ENCODE measurements around the gene CHAC1.

The CHAC1 gene

GRCh38 chr15:40991355-40991754 is 38.1 kb downstream of the CHAC1 start:
- Histone ChIP-seq H2AFZ (ENCODE audit: low read depth) (no peak overlapping the region), H3K4me2 (no peak overlapping the region), H3K79me2 (ENCODE audit: insufficient read depth, low read depth) (no peaks in the 10 kb centered on the region), H3K36me3 (ENCODE audit: insufficient read depth) (0 out of 2 replicates have a peak, but pooled peaks cover 2% of the 10 kb centered on the region), H3K27me3 (ENCODE audit: insufficient read depth, low read depth) (no peaks in the 10 kb centered on the region), H3K9ac (no peak overlapping the region), H3K4me3 (IDR thresholded peaks at IDR 0.05; ENCODE audit: insufficient read depth, low read depth, low read length) (no peak overlapping the region), H4K20me1 (ENCODE audit: insufficient read depth) (no peaks in the 10 kb centered on the region), H3K4me1 (ENCODE audit: low read depth, poor library complexity, severe bottlenecking) (peaks cover 4% of the 10 kb centered on the region), H3K27ac (no peak overlapping the region)
- no peak for TF ChIP-seq CTCF (conservative IDR thresholded peaks at IDR 0.05; ENCODE audit: low read depth, low read length)

GRCh38 chr15:40992241-40992741 is 39.0 kb downstream of the CHAC1 start:
- Histone ChIP-seq H3K4me3 (IDR thresholded peaks at IDR 0.05; ENCODE audit: insufficient read depth, low read depth, low read length) (no peak overlapping the region), H3K4me2 (no peak overlapping the region), H3K4me1 (ENCODE audit: low read depth, poor library complexity, severe bottlenecking) (peaks cover 4% of the 10 kb centered on the region), H4K20me1 (ENCODE audit: insufficient read depth) (no peaks in the 10 kb centered on the region), H2AFZ (ENCODE audit: low read depth) (no peak overlapping the region), H3K9ac (no peak overlapping the region), H3K36me3 (ENCODE audit: insufficient read depth) (no peaks in the 10 kb centered on the region), H3K27me3 (ENCODE audit: insufficient read depth, low read depth) (no peaks in the 10 kb centered on the region), H3K27ac (no peak overlapping the region), H3K79me2 (ENCODE audit: insufficient read depth, low read depth) (no peaks in the 10 kb centered on the region)
- TF ChIP-seq CTCF (conservative IDR thresholded peaks at IDR 0.05; ENCODE audit: low read depth, low read length) = no peak

- H3K9ac ChIP-seq = no peak overlapping the region
- no peaks in the 10 kb centered on the region for H3K36me3 ChIP-seq (ENCODE audit: insufficient read depth)
- H3K27ac ChIP-seq = no peak overlapping the region
- H2AFZ ChIP-seq (ENCODE audit: low read depth) = no peak overlapping the region
- no peak overlapping the region for H3K4me2 ChIP-seq
- no peaks in the 10 kb centered on the region for H4K20me1 ChIP-seq (ENCODE audit: insufficient read depth)
- no peak overlapping the region for H3K4me3 ChIP-seq (IDR thresholded peaks at IDR 0.05; ENCODE audit: insufficient read depth, low read depth, low read length)
- no peaks in the 10 kb centered on the region for H3K27me3 ChIP-seq (ENCODE audit: insufficient read depth, low read depth)
- H3K79me2 ChIP-seq (ENCODE audit: insufficient read depth, low read depth) = no peaks in the 10 kb centered on the region
- peaks cover 4% of the 10 kb centered on the region for H3K4me1 ChIP-seq (ENCODE audit: low read depth, poor library complexity, severe bottlenecking)
- TF ChIP-seq CTCF (conservative IDR thresholded peaks at IDR 0.05; ENCODE audit: low read depth, low read length) = no peak
Measured at GRCh38 chr15:40992825-40993224, 39.6 kb downstream of the CHAC1 start.

- H3K36me3 ChIP-seq (ENCODE audit: insufficient read depth) = no peaks in the 10 kb centered on the region
- TF ChIP-seq CTCF (conservative IDR thresholded peaks at IDR 0.05; ENCODE audit: low read depth, low read length) = no peak
Measured at GRCh38 chr15:40995656-40996055, 42.4 kb downstream of the CHAC1 start.

More at GRCh38 chr15:40995656-40996055, 42.4 kb downstream of the CHAC1 start:
- Histone ChIP-seq H4K20me1 (ENCODE audit: insufficient read depth) (no peaks in the 10 kb centered on the region), H3K9ac (no peak overlapping the region), H3K4me3 (IDR thresholded peaks at IDR 0.05; ENCODE audit: insufficient read depth, low read depth, low read length) (no peak overlapping the region), H3K79me2 (ENCODE audit: insufficient read depth, low read depth) (no peaks in the 10 kb centered on the region), H3K27ac (no peak overlapping the region), H2AFZ (ENCODE audit: low read depth) (no peak overlapping the region), H3K27me3 (ENCODE audit: insufficient read depth, low read depth) (no peaks in the 10 kb centered on the region), H3K4me2 (no peak overlapping the region), H3K4me1 (ENCODE audit: low read depth, poor library complexity, severe bottlenecking) (no peaks in the 10 kb centered on the region)

Data from KMS-11 (cell line).